Chondrocyte (in vitro differentiated cells): ENCODE results near the gene LDHA. TPM values are rescaled to one million over a fixed set of nuclear protein-coding genes. Genes with fewer than 3 reads are reported as not detected.

Experiments
- DNase-seq: peaks from one replicate; pipeline ENCODE4 v3.0.0; 2021; ENCODE audit warnings: mixed read lengths, low spot score
- H3K27ac Mint-ChIP-seq: one replicate; pipeline ENCODE4 v1.8.0; 2021; ENCODE audit warnings: mild to moderate bottlenecking, moderate library complexity, mixed read lengths; ENCODE audit not compliant: unreplicated experiment
- H3K27me3 Mint-ChIP-seq: 2 replicates; pipeline ENCODE4 v1.8.0; 2021; ENCODE audit warnings: low read depth, mixed read lengths
- H3K36me3 Mint-ChIP-seq: 2 replicates; pipeline ENCODE4 v1.8.0; 2021; ENCODE audit warnings: low read depth, mixed read lengths
- H3K4me1 Mint-ChIP-seq: 2 replicates; pipeline ENCODE4 v1.8.0; 2021; ENCODE audit warnings: low read depth, mild to moderate bottlenecking, mixed read lengths
- H3K4me3 Mint-ChIP-seq: one replicate; pipeline ENCODE4 v1.8.0; 2021; ENCODE audit warnings: mild to moderate bottlenecking, moderate library complexity, mixed read lengths; ENCODE audit not compliant: unreplicated experiment
- H3K9me3 Mint-ChIP-seq: 2 replicates; pipeline ENCODE4 v1.8.0; 2021; ENCODE audit warnings: low read depth, mixed read lengths
- total RNA-seq: library from RNA; stranded (reverse); gene quantifications from 3 replicates; pipeline ENCODE4 v1.2.1, GENCODE V29; 2021
- TF ChIP-seq, protein P1 (sequence below): fragments of 200-600 bp; sonication (generic); IDR thresholded peaks from 2 replicates; pipeline ENCODE4 v1.5.0; 2021; ENCODE audit warnings: antibody characterized with exemption, mild to moderate bottlenecking, moderate library complexity

LDHA gene
- total RNA-seq, 1 donor from 2014 or later = 1,078 TPM

DNA sequence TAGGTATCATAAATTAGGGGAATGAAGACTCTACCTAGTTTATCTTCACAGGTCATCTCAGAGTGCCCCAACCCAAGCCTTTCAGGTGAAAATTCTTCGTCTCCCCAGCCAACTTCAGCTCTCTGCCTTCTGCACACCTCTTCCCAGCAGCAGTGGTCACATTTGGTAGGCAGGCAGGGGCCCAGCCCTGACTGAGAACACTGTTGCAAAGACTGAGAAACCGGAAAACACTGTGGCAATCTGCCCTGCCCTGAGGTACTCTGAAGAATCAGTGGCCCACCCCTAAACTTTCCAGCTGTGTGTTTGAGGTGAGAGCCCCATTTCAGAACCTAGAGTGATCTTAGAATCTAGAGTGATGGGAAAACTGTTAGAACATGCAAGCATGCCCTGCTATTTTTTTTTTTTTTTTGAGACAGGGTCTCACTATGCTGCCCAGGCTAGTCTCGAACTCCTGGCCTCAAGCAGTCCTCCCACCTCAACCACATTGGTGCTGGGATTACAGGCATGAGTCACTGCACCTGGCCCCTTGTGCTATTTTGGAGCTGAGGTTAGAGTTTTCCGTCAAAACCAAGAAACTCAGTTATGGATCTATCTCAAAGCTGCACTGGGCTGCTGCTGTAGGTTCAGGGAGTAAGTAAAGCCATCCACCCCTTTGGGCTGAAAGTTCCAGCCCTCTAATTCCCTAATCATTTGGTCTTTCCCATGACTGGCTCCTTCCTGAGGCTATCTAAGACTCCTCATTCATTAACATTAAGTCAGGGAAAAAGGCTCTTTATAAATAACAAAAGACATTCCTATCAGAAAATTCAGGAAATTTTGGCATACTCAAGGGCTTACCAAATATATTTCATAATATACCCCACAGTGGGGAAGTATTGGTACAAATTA lies 1.7 kb upstream of the LDHA start:
- peak overlapping the region; percentile 77 for H3K27ac Mint-ChIP-seq

GRCh38 chr11:18393581-18394274 lies 635 bp upstream of the LDHA start:
- Mint-ChIP-seq H3K36me3 (peaks cover 17% of the 10 kb centered on the region), H3K27me3 (no peaks in the 10 kb centered on the region), H3K9me3 (no peaks in the 10 kb centered on the region), H3K4me1 (peaks cover 50% of the 10 kb centered on the region), H3K4me3 (peak overlapping the region; percentile 98), H3K27ac (peak overlapping the region; percentile 95)
- TF ChIP-seq, protein P1, sequence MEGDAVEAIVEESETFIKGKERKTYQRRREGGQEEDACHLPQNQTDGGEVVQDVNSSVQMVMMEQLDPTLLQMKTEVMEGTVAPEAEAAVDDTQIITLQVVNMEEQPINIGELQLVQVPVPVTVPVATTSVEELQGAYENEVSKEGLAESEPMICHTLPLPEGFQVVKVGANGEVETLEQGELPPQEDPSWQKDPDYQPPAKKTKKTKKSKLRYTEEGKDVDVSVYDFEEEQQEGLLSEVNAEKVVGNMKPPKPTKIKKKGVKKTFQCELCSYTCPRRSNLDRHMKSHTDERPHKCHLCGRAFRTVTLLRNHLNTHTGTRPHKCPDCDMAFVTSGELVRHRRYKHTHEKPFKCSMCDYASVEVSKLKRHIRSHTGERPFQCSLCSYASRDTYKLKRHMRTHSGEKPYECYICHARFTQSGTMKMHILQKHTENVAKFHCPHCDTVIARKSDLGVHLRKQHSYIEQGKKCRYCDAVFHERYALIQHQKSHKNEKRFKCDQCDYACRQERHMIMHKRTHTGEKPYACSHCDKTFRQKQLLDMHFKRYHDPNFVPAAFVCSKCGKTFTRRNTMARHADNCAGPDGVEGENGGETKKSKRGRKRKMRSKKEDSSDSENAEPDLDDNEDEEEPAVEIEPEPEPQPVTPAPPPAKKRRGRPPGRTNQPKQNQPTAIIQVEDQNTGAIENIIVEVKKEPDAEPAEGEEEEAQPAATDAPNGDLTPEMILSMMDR = no peak
- no peak for DNase-seq

More for the DNA sequence above, 1.7 kb upstream of the LDHA start:
- DNase-seq = no peak
- H3K9me3 Mint-ChIP-seq = no peaks in the 10 kb centered on the region
- H3K36me3 Mint-ChIP-seq = peaks cover 11% of the 10 kb centered on the region
- TF ChIP-seq, protein P1 = no peak
- H3K4me1 Mint-ChIP-seq = peaks cover 46% of the 10 kb centered on the region
- no peak overlapping the region for H3K4me3 Mint-ChIP-seq
- no peaks in the 10 kb centered on the region for H3K27me3 Mint-ChIP-seq

DNA sequence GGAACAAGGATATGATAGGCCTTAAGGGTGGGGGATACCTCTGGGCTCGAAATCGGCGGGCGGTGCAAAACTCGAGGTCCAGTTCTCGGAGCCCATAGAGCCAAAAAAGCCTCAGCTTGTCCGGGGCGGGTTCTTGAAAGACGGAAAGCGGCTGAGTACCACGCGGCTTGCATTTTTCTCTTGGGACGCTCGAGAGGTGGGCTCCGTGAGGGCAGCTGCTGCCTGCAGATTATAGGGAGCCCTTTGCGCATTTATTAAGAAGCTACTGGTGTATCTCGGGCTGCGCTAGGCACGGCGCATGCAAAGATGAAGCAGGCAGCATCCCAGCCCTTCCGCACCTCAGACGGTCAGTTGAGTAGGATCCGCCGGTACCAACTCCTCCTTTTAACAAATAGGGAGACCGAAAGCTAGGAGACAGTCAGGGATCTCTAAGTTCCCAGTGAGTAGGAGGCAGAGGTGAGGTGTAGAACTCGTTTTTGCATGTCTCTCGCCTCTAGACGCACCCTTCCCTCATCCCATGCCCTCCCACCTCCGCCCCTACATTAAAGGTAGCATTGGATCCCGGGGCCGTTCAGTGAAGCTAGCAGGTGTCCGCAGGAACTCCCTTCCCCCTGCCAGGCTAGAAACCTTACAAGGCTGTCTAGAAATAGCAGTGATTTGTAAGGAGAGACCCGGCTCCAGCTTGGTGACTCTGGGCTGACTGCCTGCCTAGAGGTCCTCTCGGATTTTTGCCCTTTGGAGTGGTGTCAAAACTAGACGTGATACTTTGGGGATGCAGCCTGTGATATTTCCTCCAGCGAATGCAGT lies 768 bp downstream of the LDHA start:
- H3K36me3 Mint-ChIP-seq = peaks cover 26% of the 10 kb centered on the region
- no peaks in the 10 kb centered on the region for H3K27me3 Mint-ChIP-seq
- TF ChIP-seq, protein P1 = no peak
- no peaks in the 10 kb centered on the region for H3K9me3 Mint-ChIP-seq
- peak; percentile 67 for DNase-seq
- H3K4me1 Mint-ChIP-seq = peaks cover 53% of the 10 kb centered on the region
- H3K27ac Mint-ChIP-seq = peak overlapping the region; percentile 95
- peak overlapping the region; percentile 98 for H3K4me3 Mint-ChIP-seq

DNA sequence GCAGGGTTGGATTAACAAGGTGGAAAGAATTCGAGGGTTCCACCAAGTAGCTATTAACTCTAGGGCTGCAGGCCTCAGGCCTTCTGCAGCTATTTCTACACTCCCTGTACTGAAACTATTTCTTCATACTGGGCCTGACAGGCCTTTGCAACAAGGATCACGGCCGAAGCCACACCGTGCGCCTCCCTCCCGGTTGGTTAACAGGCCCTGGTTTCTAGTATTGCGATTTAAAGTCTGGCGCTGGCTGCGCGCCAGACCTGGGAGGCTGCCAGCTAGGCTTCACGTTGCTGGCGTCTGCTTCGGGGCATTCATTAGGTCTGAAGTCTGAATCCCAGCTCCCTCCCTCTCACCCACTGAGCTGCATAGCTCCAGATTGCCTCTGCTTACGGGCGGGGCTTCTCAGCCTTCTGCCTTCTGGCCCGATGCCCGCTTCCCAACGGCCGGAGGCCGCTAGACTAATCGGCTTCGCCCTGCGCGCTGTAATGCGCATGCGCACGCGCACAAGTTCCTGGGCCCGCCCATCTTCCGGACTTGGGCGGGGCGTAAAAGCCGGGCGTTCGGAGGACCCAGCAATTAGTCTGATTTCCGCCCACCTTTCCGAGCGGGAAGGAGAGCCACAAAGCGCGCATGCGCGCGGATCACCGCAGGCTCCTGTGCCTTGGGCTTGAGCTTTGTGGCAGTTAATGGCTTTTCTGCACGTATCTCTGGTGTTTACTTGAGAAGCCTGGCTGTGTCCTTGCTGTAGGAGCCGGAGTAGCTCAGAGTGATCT lies 1.6 kb downstream of the LDHA start:
- TF ChIP-seq, protein P1 = no peak
- Mint-ChIP-seq H3K27me3 (no peaks in the 10 kb centered on the region), H3K36me3 (peaks cover 31% of the 10 kb centered on the region), H3K4me3 (peak overlapping the region; percentile 98), H3K27ac (peak overlapping the region; percentile 95), H3K9me3 (no peaks in the 10 kb centered on the region), H3K4me1 (peaks cover 50% of the 10 kb centered on the region)
- DNase-seq = peak; percentile 100
